ENCODE measurements around the gene CBLB.
"Not testable (repeated sequence)": the region's sequence is repeated elsewhere in the genome, so short reads cannot be mapped to it uniquely, and the experiment has no call there.

CBLB gene

GRCh38 chr3:105746231-105746996 lies 122.4 kb downstream of the CBLB start:
- no peak for DNase-seq

DNA sequence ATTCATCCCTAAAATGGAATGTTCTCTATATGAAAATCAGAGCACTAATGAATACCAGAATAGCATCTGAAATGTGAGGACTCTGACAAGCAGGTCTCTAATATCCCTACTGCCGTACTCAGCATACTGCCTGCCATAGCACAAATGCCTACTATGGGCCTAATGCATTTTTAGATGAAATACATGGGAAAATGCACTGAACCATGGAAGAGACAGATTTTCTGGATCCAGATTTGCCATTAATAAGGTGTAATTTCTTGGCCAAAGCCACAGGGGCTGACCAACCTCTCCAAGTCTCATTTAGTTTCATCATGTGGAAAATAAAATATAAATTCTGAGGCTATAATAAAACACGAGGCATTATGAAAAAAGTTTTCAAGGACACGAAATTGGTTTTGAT lies 123.8 kb downstream of the CBLB start:
- DNase-seq: no peak

GRCh38 chr3:105744202-105744601 lies 124.6 kb downstream of the CBLB start:
- DNase-seq: no peak

DNA sequence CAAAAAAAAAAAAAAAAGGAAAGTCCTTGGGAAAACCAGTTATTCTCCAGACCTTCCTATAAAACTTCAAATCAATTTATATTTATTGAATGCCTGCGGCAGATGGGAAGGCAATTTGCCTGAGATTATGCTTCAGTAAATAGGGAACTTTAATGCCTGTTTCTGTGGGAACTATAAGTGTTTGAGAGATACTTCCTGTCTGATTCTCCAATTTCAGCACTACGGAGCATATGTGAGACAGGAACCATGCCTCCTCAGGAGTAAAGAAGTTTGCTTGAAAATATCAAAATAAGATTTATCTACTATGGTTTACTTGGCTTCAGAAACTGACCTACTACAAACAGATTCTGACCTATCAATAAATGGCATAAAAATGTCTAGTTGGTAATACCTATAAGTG lies 135.5 kb downstream of the CBLB start:
- DNase-seq: no peak

DNA sequence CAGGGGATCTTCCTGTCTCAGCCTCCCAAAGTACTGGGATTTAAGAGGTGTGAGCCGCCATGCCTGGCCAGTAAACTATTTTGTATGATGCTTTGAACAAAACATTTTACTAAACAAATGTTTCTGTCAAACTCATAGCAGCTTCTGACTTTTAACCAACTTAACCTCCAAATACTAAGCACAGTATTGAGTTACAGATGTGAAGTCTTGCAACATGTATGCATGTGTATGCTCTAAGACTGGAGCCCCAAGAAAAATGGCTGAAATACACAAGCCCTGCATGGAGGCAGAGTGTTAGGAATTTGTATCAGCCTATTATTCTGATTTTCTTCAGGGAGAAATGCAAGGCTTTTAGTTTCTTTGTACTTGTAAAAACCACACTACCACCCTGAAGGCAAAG lies 137.1 kb downstream of the CBLB start:
- DNase-seq: no peak

DNA sequence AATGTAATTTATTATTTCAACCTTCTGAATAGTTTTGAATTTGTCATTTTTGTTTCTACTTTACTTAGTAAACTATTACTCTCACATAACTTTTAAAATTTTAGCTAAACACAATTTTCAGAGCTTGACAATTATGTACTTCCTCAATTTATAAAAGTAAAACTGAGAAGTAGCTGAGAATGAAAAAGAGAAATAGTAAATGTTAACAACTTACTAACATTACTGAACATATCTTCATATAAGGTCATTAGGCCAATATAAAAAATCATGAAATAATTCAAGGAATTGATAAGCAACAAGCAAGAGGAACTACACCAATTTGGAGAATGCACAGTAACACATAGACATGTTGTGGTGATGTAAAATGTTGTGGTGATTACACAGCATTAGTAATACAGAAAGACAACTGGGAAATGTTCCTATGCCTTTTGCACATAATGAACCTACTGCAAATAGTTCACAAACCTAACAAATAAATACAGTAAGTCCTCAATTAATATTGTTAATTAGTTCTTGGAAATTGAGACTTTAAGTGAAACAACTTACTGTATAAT lies 137.9 kb downstream of the CBLB start:
- no peak for DNase-seq

- DNase-seq: no peak
These were observed 139.1 kb downstream of the CBLB start for GRCh38 chr3:105729667-105730066.

GRCh38 chr3:105728771-105729312 lies 140.0 kb downstream of the CBLB start:
- no peak for DNase-seq

DNA sequence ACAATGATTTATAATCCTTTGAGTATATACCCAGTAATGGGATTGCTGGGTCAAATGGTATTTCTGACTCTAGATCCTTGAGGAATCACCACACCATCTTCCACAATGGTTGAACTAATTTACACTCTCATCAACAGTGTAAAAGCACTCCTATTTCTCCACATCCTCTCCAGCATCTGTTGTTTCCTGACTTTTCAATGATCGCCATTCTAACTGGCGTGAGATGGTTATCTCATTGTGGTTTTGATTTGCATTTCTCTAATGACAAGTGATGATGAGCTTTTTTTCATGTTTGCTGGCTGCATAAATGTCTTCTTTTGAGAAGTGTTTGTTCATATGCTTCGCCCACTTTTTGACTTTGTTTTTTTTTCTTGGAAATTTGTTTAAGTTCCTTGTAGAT lies 141.8 kb downstream of the CBLB start:
- DNase-seq: not testable (repeated sequence)

DNA sequence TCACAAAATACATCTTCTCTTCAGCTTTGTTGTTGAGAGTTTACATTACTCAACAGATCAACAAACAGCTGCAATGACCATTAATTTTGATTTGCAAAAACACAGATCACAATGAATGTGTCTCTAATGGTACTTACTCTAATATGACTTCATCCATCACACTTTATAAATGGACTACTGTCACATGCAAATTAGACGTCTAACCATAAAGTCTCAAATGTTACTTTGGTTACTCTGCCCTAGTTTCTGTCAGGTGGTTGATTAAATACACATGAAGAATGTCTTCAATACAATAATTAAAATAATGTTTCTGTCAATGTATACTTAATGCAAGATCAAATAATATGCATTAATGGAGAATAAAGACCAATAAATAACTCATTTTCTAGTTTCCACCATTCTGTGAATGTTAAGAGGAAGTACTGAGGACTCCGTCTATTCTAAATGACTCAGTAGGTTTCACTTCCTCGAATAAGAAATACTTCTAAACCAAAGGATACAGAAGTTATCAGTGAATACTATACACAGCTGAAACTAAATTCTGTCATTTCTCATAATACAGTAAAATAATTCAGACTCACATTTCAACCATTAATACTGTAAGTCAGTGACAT lies 145.8 kb downstream of the CBLB start:
- no peak for DNase-seq

DNA sequence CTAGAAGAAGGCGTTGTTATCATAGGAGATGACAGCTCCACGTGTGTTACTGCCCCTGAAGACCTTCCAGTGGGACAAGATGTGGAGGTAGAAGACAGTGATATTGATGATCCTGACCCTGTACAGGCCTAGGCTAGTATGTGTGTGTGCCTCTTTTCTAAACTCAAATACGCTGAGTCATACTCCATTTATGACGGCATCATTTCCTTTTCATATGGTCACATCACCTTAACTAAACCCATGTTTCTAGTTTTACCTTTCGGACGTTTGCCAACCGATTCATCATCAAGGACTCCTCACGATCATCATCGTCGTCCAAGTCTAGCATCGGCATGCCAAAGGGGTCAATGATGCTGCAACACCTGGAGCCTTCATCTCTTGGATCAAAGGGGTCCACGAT lies 149.0 kb downstream of the CBLB start:
- no peak for DNase-seq

DNA sequence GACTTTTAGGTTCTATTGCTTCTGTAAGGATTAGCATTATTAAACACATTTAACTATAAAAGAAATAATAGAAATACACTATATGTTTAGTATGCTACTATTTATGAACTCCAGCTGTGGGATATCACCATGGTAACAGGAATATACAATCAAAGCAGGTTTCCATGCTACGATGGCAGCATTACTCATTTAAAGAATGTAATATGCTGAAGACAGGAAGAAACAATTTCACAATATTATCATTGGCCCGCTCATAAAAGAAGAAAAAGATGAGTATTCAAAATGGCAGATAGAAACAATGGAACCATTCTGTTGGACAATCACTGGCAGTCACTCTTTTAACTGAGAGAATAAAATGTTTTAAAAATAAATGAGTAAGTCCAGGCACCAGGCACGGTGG lies 153.4 kb downstream of the CBLB start:
- no peak for DNase-seq

GRCh38 chr3:105714453-105714852 lies 154.4 kb downstream of the CBLB start:
- no peak for DNase-seq

GRCh38 chr3:105708980-105709379 lies 159.8 kb downstream of the CBLB start:
- no peak for DNase-seq

- no peak for DNase-seq
These were observed 161.8 kb downstream of the CBLB start for GRCh38 chr3:105707009-105707408.

GRCh38 chr3:105704726-105705410 lies 163.9 kb downstream of the CBLB start:
- DNase-seq: no peak

GRCh38 chr3:105700575-105700974 lies 168.2 kb downstream of the CBLB start:
- DNase-seq: no peak

- no peak for DNase-seq
These were observed 177.2 kb downstream of the CBLB start for GRCh38 chr3:105691633-105692032.

- DNase-seq: no peak
These were observed 177.8 kb downstream of the CBLB start for GRCh38 chr3:105691053-105691452.

- DNase-seq: no peak
These were observed 180.0 kb downstream of the CBLB start for GRCh38 chr3:105688821-105689220.

DNA sequence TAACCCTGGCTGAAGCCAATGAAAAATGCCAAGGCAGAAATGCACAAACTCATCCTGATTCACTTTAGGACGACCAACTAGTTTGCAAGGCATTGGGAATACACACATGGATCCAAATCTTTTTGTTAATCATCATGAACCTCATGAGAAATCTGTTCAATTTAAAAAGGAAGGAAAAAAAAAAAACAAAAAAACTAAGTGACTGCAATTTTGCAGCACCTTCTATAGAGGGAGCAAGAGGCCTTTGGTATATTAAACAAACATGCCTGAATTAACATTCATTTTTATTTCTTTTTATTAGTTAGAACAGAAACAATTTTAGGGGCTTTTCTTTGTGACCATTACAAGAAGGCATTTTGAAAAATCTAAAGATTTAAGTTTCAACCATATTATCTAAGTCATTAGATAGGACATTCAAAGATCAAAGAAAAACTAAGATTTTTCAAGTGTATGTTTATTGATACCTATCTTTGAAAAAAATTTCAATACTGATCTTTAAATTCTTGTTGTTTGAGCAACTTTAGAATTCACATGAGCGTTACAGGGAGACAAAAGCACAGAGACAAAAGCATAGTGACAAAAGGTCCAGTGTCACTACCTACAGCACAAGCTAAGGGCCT lies 182.4 kb downstream of the CBLB start:
- DNase-seq: no peak

DNA sequence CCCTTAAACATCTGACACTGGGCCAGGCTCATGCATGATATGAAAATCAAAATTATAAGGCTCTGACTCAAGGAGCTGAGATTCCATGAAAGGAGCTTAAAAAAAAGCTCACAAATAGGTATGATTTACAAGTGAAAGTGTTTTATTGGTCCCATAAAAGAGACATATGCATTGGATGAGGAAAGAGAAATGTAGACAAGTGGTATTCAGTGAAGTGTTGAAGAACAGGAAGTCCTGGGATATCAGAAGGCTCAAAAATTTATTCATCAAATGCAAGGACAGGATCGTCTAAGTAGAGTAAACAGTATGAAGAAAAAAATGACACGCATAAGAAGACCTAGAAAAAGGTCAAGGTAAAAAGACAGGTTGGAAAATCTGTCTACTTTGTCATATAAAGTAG lies 188.9 kb downstream of the CBLB start:
- no peak for DNase-seq

DNA sequence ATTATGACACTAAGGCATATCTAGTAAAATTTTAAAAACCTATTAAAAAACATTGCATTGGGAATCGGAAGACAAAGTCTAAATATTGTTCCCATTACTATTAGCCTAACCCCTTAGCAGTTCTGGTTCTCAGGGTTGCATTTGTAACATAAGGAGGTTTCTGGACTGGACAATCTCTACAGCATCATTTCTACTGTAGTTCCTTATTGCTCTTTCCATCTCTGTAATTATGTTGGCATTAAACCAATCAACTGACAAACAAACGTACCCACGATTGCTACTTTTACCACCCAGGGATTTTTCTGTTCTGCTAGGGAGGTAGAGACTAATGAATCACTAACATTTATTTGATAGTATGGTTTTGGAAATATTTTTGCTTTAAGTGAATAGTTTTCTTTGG lies 190.8 kb downstream of the CBLB start:
- DNase-seq: no peak

All from DMS79 treated with DMSO at 0.1 percent for 48 hours (cell line).